Liver (tissue), 9 donors: ENCODE data around the gene BCAP29. TPM values are rescaled to one million over a fixed set of nuclear protein-coding genes. Genes with fewer than 3 reads are reported as not detected.

ENCODE experiments used
- DNase-seq: peaks from one replicate; pipeline ENCODE4 v3.0.0-alpha.2; 2017; ENCODE audit warnings: low spot score
- H3K27ac ChIP-seq, 2 donors: one replicate each; pipeline ENCODE4 v1.7.0; 2013; ENCODE audit warnings: inconsistent platforms in 2 of 2, low read length in 2 of 2, control low read depth in 1 of 2, low read depth in 1 of 2, mild to moderate bottlenecking in 1 of 2
- H3K27me3 ChIP-seq, 4 donors: one replicate each; pipeline versions ENCODE4 v1.6.1 to v1.7.0; 2013; ENCODE audit warnings: low read length in 3 of 4, inconsistent platforms in 1 of 4, mild to moderate bottlenecking in 1 of 4, moderate library complexity in 1 of 4; ENCODE audit not compliant: control insufficient read depth in 4 of 4, insufficient read depth in 4 of 4
- H3K36me3 ChIP-seq, 4 donors: one replicate each; pipeline versions ENCODE4 v1.6.1 to v1.7.0; 2013; ENCODE audit warnings: low read length in 3 of 4, mild to moderate bottlenecking in 3 of 4, low read depth in 1 of 4, moderate library complexity in 1 of 4; ENCODE audit not compliant: control insufficient read depth in 4 of 4, insufficient read depth in 3 of 4
- H3K4me1 ChIP-seq, 4 donors: one replicate each; pipeline versions ENCODE4 v1.6.1 to v1.7.0; 2013; ENCODE audit warnings: low read length in 3 of 4, mild to moderate bottlenecking in 3 of 4, moderate library complexity in 1 of 4; ENCODE audit not compliant: control insufficient read depth in 4 of 4, insufficient read depth in 4 of 4
- H3K4me3 ChIP-seq, 3 donors: one replicate each; pipeline versions ENCODE4 v1.6.1 to v1.7.0; 2013; ENCODE audit warnings: low read length in 3 of 3, control low read depth in 1 of 3, low read depth in 1 of 3, mild to moderate bottlenecking in 1 of 3
- H3K9ac ChIP-seq, 2 donors: one replicate each; pipeline ENCODE4 v1.7.0; 2013; ENCODE audit warnings: low read length in 2 of 2, mild to moderate bottlenecking in 2 of 2, moderate library complexity in 2 of 2, control low read depth in 1 of 2, low read depth in 1 of 2
- H3K9me3 ChIP-seq, 4 donors: one replicate each; pipeline versions ENCODE4 v1.6.1 to v1.7.0; 2013; ENCODE audit warnings: low read length in 3 of 4; ENCODE audit not compliant: control insufficient read depth in 4 of 4
- ATF3 ChIP-seq: IDR thresholded peaks from 2 replicates; pipeline ENCODE4 v1.6.1; 2016; ENCODE audit warnings: antibody characterized with exemption
- CTCF ChIP-seq: fragments of 150-350 bp; IDR thresholded peaks from 2 replicates; pipeline ENCODE4 v1.5.1; 2017; ENCODE audit warnings: improper control_type of control experiment, low read depth, low read length; ENCODE audit not compliant: missing input control
- EGR1 ChIP-seq, 2 donors: IDR thresholded peaks; 2 replicates each; pipeline ENCODE4 v1.6.1; 2016 to 2018; ENCODE audit warnings: antibody characterized with exemption in 2 of 2, low read depth in 2 of 2
- FOXA2 ChIP-seq: IDR thresholded peaks from 2 replicates; pipeline ENCODE4 v1.6.1; 2016; ENCODE audit warnings: antibody characterized with exemption
- HNF4G ChIP-seq: IDR thresholded peaks from 2 replicates; pipeline ENCODE4 v1.6.1; 2016; ENCODE audit warnings: antibody characterized with exemption
- JUND ChIP-seq, 2 donors: IDR thresholded peaks; 2 replicates each; pipeline ENCODE4 v1.6.1; 2016; ENCODE audit warnings: antibody characterized with exemption in 2 of 2
- MAX ChIP-seq: IDR thresholded peaks from 2 replicates; pipeline ENCODE4 v1.6.1; 2016; ENCODE audit warnings: antibody characterized with exemption
- NR2F2 ChIP-seq: IDR thresholded peaks from 2 replicates; pipeline ENCODE4 v1.6.1; 2016; ENCODE audit warnings: antibody characterized with exemption
- REST ChIP-seq: IDR thresholded peaks from 2 replicates; pipeline ENCODE4 v1.6.1; 2016; ENCODE audit warnings: antibody characterized with exemption, mild to moderate bottlenecking
- RXRA ChIP-seq, 2 donors: IDR thresholded peaks; 2 replicates each; pipeline ENCODE4 v1.6.1; 2017 to 2018; ENCODE audit warnings: antibody characterized with exemption in 2 of 2, mild to moderate bottlenecking in 1 of 2
- SP1 ChIP-seq: IDR thresholded peaks from 2 replicates; pipeline ENCODE4 v1.6.1; 2018; ENCODE audit warnings: antibody characterized with exemption, mild to moderate bottlenecking
- TAF1 ChIP-seq: conservative IDR thresholded peaks from 2 replicates; pipeline ENCODE4 v1.6.1; 2016; ENCODE audit warnings: antibody characterized with exemption, mild to moderate bottlenecking
- WGBS: extraction: QIAGEN DNeasy Blood & Tissue Kit; methylation state at CpG from one replicate; pipeline ENCODE4 v1.1.7; 2013; 5-methylcytosine and 5-hydroxymethylcytosine counted together
- polyA plus RNA-seq, 2 donors: library from polyadenylated mRNA; stranded (reverse) in 1 of 2; unstranded in 1 of 2; fragments of 200-250 nt in 1 of 2; fragments of >200 nt in 1 of 2; fragmentation: Nextera tagmentation in 1 of 2; extraction: Ambion mirVana in 1 of 2; gene quantifications; one replicate each; pipeline versions ENCODE4 v1.2.1 to v1.2.3, GENCODE V29; 2013 to 2015
- total RNA-seq, 2 donors: library from RNA; depleted of rRNA; stranded (reverse); fragments of >200 nt; gene quantifications; one replicate each; pipeline ENCODE4 v1.2.3, GENCODE V29; 2014
- donor health status: healthy.
- donor health status: healthy.
- donor health status: healthy.
- donor health status: healthy.
- donor health status: healthy.

BCAP29 gene
- total and polyA plus RNA-seq, 4 donors: 19.5 to 77.7 (median 36.9) TPM

- no peak for DNase-seq
- Histone ChIP-seq H3K9ac (no peak overlapping the region), H3K4me3 (no peak overlapping the region), H3K27me3 (no peaks in the 10 kb centered on the region), H3K4me1 (no peaks in the 10 kb centered on the region), H3K36me3 (peaks cover 0 to 17% (median 9%) of the 10 kb centered on the region in 4 donors), H3K27ac (no peak overlapping the region), H3K9me3 (no peaks in the 10 kb centered on the region)
- no peak for TF ChIP-seq CTCF
- TF ChIP-seq MAX: no peak
- no peak for TF ChIP-seq REST
- TF ChIP-seq ATF3: no peak
- TF ChIP-seq NR2F2: no peak
- no peak for TF ChIP-seq EGR1 (IDR thresholded peaks at IDR 0.05; ENCODE audit: low read depth in 2 of 2)
- TF ChIP-seq TAF1: no peak
- TF ChIP-seq SP1: no peak
- no peak for TF ChIP-seq RXRA (IDR thresholded peaks at IDR 0.05)
- no peak for TF ChIP-seq FOXA2
- no peak for TF ChIP-seq JUND (IDR thresholded peaks at IDR 0.05)
- no peak for TF ChIP-seq HNF4G
- WGBS: 85% methylated on average over 4 of the region's 4 CpGs
Measured at GRCh38 chr7:107597953-107598352, 17.9 kb downstream of the BCAP29 start.

- TF ChIP-seq ATF3: no peak
- no peak for TF ChIP-seq CTCF
- Histone ChIP-seq H3K9me3 (no peaks in the 10 kb centered on the region), H3K36me3 (peaks cover 0 to 17% (median 9%) of the 10 kb centered on the region in 4 donors), H3K9ac (no peak overlapping the region), H3K27ac (no peak overlapping the region), H3K4me3 (no peak overlapping the region), H3K27me3 (no peaks in the 10 kb centered on the region), H3K4me1 (no peaks in the 10 kb centered on the region)
- 95% methylated on average over 1 of the region's 1 CpG for WGBS
- no peak for DNase-seq
Measured at GRCh38 chr7:107599262-107599661, 19.2 kb downstream of the BCAP29 start.
